GM21515 (cell line): ENCODE results near the gene PTCH1.

Experiments used
- ATAC-seq: cut with Tn5 transposase; IDR thresholded peaks from one replicate; pipeline ENCODE4 v1.9.1; 2021; ENCODE audit not compliant: unreplicated experiment

PTCH1 gene

DNA sequence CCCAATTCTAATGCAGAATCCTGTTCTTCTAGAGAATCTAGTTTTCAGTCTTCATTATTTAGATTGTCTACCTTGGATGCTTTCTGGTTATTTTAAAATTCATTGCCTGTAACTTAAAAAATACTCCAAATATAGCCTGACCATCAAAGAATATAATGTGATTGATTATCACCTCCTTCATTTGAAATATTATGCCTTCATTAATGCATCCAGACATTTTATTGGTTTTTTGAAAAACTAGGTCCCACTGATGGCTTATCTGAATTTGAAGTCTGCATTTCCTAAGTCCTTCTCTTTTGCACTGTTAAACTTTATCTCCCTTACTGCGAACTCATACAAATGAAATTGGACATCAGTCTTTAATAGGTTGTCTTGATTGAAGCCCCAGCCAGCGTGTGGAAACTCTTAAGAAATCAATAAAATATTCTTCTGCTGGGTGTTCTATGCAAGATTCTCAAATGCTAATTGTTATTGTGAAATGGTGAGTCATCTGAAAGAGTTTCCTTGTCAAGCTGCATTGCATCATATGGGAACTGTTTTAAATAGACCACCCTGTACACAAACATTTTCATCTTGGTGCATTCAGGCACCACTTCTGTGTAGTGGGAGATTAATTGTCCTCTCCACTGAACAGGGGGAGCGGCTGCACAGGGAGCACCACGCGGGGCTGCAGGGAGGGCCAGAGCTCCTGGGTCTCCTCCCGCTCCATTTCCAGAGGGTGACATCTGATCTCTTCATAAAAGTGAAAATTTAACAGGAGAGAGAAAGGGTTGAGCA is 106.9 kb downstream of the PTCH1 start:
- ATAC-seq = no peak

- no peak for ATAC-seq
Measured at GRCh38 chr9:95407524-95407923, 109.2 kb downstream of the PTCH1 start.

- ATAC-seq = no peak
Measured at GRCh38 chr9:95406121-95406520, 110.7 kb downstream of the PTCH1 start.

DNA sequence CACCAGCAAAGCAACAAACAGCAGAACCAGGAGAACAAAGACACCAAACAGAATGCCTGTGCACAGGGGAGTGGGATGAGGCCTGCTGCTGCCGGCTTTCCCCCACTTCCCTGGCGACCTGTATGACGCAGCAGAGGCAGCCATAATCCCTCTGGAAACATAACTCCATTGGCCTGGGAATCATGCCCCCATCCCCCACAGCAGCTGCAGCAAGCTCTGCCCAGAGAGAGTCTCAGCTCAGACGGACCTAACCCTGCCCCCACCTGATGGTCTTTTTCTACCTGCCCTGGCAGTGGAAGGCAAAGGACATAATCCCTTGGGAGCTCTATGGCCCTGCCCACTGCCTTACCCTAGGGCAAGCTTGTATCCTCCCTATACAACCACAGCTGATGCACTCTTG is 117.5 kb downstream of the PTCH1 start:
- ATAC-seq = no peak
